ENCODE results near the gene NEFH. TPM values are rescaled to one million over a fixed set of nuclear protein-coding genes. Genes with fewer than 3 reads are reported as not detected.
"Not testable (repeated sequence)": the region's sequence is repeated elsewhere in the genome, so short reads cannot be mapped to it uniquely, and the experiment has no call there.

The NEFH gene
- total and polyA plus RNA-seq, 4 donors, result 0.22 to 0.71 (median 0.56) TPM

- peaks cover 0 to 2% (median 0%) of the 10 kb centered on the region in 5 donors for H3K4me1 ChIP-seq (ENCODE audit: control insufficient read depth in 5 of 5, insufficient read depth in 5 of 5, low read length in 5 of 5)
- H3K9ac ChIP-seq (ENCODE audit: insufficient read depth in 1 of 2, low read length in 2 of 2), result no peak overlapping the region
- ATAC-seq (ENCODE audit: insufficient read depth, low FRiP score) (no peak), DNase-seq (no peak)
- H3K36me3 ChIP-seq (ENCODE audit: control insufficient read depth in 4 of 4, insufficient read depth in 4 of 4, low read length in 4 of 4), result no peaks in the 10 kb centered on the region
- TF ChIP-seq CTCF (IDR thresholded peaks at IDR 0.05; ENCODE audit: control extremely low read depth, extremely low read depth), result no peak
- H3K27ac ChIP-seq (ENCODE audit: low read depth in 1 of 2, low read length in 1 of 2), result no peak overlapping the region
- WGBS, 2 donors, result 92 to 95% methylated on average over 3 of the region's 3 CpGs
- no peak overlapping the region for H3K4me3 ChIP-seq
- H3K9me3 ChIP-seq (ENCODE audit: control insufficient read depth in 4 of 4, insufficient read depth in 3 of 4, low read length in 3 of 4), result no peaks in the 10 kb centered on the region
- H3K27me3 ChIP-seq (ENCODE audit: control insufficient read depth in 3 of 3, insufficient read depth in 3 of 3, low read length in 2 of 3), result peaks cover 0 to 12% (median 0%) of the 10 kb centered on the region in 3 donors
Observed at GRCh38 chr22:29433856-29434255, 46.2 kb upstream of the NEFH start.

GRCh38 chr22:29434288-29434687, 45.7 kb upstream of the NEFH start:
- H3K9me3 ChIP-seq (ENCODE audit: control insufficient read depth in 4 of 4, insufficient read depth in 3 of 4, low read length in 3 of 4), result no peaks in the 10 kb centered on the region
- no peak for TF ChIP-seq CTCF (IDR thresholded peaks at IDR 0.05; ENCODE audit: control extremely low read depth, extremely low read depth)
- no peaks in the 10 kb centered on the region for H3K36me3 ChIP-seq (ENCODE audit: control insufficient read depth in 4 of 4, insufficient read depth in 4 of 4, low read length in 4 of 4)
- peaks cover 0 to 2% (median 0%) of the 10 kb centered on the region in 5 donors for H3K4me1 ChIP-seq (ENCODE audit: control insufficient read depth in 5 of 5, insufficient read depth in 5 of 5, low read length in 5 of 5)
- H3K27ac ChIP-seq (ENCODE audit: low read depth in 1 of 2, low read length in 1 of 2), result no peak overlapping the region
- H3K4me3 ChIP-seq, result no peak overlapping the region
- no peak overlapping the region for H3K9ac ChIP-seq (ENCODE audit: insufficient read depth in 1 of 2, low read length in 2 of 2)
- H3K27me3 ChIP-seq (ENCODE audit: control insufficient read depth in 3 of 3, insufficient read depth in 3 of 3, low read length in 2 of 3), result peaks cover 0 to 12% (median 0%) of the 10 kb centered on the region in 3 donors
- DNase-seq (no peak), ATAC-seq (ENCODE audit: insufficient read depth, low FRiP score) (no peak)
- 90 to 93% methylated on average over 7 of the region's 7 CpGs for WGBS, 2 donors

- no peaks in the 10 kb centered on the region for H3K9me3 ChIP-seq (ENCODE audit: control insufficient read depth in 4 of 4, insufficient read depth in 3 of 4, low read length in 3 of 4)
- WGBS, 2 donors, result 73 to 84% methylated on average over 5 of the region's 5 CpGs
- no peak overlapping the region for H3K27ac ChIP-seq (ENCODE audit: low read depth in 1 of 2, low read length in 1 of 2)
- peaks cover 0 to 12% (median 0%) of the 10 kb centered on the region in 3 donors for H3K27me3 ChIP-seq (ENCODE audit: control insufficient read depth in 3 of 3, insufficient read depth in 3 of 3, low read length in 2 of 3)
- no peak overlapping the region for H3K4me3 ChIP-seq
- no peak for TF ChIP-seq CTCF (IDR thresholded peaks at IDR 0.05; ENCODE audit: control extremely low read depth, extremely low read depth)
- ATAC-seq (ENCODE audit: insufficient read depth, low FRiP score), result no peak
- no peak overlapping the region for H3K9ac ChIP-seq (ENCODE audit: insufficient read depth in 1 of 2, low read length in 2 of 2)
- H3K36me3 ChIP-seq (ENCODE audit: control insufficient read depth in 4 of 4, insufficient read depth in 4 of 4, low read length in 4 of 4), result no peaks in the 10 kb centered on the region
- peaks cover 0 to 2% (median 0%) of the 10 kb centered on the region in 5 donors for H3K4me1 ChIP-seq (ENCODE audit: control insufficient read depth in 5 of 5, insufficient read depth in 5 of 5, low read length in 5 of 5)
- DNase-seq, result no peak
Observed at GRCh38 chr22:29435236-29436136, 44.5 kb upstream of the NEFH start.

- H3K27ac ChIP-seq (ENCODE audit: low read depth in 1 of 2, low read length in 1 of 2); ATAC-seq (ENCODE audit: insufficient read depth, low FRiP score); H3K9me3 ChIP-seq (ENCODE audit: control insufficient read depth in 4 of 4, insufficient read depth in 3 of 4, low read length in 3 of 4); H3K36me3 ChIP-seq (ENCODE audit: control insufficient read depth in 4 of 4, insufficient read depth in 4 of 4, low read length in 4 of 4); DNase-seq; H3K9ac ChIP-seq (ENCODE audit: insufficient read depth in 1 of 2, low read length in 2 of 2); H3K4me1 ChIP-seq (ENCODE audit: control insufficient read depth in 5 of 5, insufficient read depth in 5 of 5, low read length in 5 of 5); H3K27me3 ChIP-seq (ENCODE audit: control insufficient read depth in 3 of 3, insufficient read depth in 3 of 3, low read length in 2 of 3); H3K4me3 ChIP-seq: not testable (repeated sequence)
- 93 to 96% methylated on average over 10 of the region's 10 CpGs for WGBS, 2 donors
Observed at GRCh38 chr22:29438283-29438682, 41.7 kb upstream of the NEFH start, which contains the start of gene RFPL1. RFPL1 (plus strand) TSS chr22:29438583.
